Kidney tubule cell (primary cell): ENCODE data around the gene UNC5B.
"Not testable (repeated sequence)": the region's sequence is repeated elsewhere in the genome, so short reads cannot be mapped to it uniquely, and the experiment has no call there.

Experiments used
- DNase-seq: peaks from one replicate; pipeline ENCODE4 v3.0.0-alpha.2; 2018; ENCODE audit warnings: low spot score

The UNC5B gene

DNA sequence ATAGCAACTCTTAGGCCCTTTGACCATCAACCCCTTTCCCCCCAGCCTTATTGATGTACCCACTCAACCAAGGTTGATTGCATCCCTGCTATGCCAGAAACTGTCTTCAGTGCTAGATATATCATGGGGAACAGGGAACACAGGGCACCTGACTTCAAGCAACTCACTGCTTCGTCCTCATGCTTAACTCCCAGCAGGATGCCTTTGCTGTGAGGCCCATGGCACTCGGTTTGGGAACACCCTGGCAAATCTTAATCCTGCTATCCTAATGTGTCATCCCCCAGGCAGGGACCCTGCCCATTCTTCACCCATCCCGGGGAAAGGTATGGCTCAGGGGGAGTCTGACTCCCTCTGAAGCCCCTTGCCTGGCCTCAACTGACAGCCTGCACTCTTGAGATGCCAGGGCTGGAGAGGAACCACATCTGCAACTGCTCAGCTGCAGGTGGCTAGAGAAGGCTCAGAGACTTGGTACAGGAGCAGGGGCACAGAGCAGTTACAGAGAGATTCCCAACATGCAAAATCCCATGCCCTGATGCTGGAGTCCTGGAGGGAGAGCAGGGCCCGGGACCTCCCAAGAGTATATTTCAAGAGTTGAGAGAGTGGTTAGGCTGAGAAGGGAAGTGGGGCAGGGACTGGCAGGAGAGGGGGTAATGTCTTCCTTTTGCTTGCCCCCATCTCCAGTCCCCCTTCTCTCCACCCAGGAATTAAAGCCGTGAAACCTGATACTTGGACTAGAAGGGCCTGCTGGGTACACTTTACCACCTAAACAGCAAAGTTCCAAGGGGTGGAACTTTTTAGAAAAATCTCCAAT is 2.4 kb upstream of the UNC5B start:
- DNase-seq, result no peak

DNA sequence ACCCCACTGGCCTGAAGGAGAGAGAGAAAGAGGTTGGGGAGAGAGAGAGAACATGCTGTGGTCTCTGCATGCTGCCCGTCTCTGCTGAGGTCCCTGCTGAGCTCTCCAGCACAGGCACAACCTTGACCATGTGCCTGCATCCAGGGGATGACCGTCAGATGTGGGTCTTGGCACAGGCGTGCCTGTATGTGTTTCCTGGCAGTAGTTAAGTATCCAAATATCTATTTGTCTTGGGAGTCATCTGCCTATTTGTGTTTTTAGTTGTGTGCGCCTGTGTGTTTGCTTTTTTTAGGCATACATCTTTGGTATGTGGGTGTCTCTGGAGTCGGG is 1.9 kb upstream of the UNC5B start:
- DNase-seq, result no peak

DNA sequence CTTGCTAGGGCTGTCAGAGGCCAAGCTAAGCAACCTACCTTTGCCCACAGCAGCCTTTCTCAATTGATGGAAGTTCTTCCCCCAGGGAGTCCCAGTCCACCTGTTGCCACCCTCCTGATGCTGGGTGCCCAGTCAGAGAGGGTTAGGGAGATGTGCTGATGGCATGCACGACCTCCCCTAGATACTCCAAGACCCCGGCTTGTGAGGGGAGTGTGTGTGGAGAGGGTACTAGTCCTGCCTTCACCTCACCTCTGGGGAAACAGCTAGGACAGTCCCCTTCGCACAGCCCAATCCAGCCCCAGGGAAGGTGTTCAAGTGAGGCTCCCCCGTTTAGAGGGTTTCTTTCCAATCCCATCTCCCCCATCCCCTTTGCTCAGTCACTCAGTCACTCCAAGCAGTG is 1.3 kb upstream of the UNC5B start:
- DNase-seq, result no peak

DNA sequence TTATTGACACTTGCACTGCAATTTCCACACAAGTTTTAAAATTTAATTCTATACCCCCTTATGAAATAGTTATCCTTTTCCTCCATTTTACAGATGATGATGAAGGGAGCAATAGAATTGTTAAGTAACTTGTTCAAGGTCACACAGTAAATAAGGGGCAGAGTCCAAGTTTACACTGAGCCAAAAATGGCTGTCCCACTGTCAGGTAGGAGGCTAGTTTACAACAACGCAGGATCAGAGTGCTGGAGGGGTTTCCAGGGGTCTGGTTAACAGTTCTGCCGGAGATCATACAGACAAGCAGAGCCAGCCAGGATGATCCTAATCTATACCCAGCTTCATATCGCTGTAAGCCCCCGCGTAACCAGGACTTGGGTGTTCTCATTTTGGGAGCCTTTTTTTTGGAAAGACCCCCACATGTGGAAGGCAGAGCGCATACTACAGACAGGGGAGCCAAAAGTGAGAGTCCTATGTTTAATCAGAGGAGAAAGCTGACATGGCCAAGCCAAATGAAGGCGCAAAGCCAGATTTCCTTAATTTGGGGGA is 524 bp upstream of the UNC5B start:
- DNase-seq, result no peak

DNA sequence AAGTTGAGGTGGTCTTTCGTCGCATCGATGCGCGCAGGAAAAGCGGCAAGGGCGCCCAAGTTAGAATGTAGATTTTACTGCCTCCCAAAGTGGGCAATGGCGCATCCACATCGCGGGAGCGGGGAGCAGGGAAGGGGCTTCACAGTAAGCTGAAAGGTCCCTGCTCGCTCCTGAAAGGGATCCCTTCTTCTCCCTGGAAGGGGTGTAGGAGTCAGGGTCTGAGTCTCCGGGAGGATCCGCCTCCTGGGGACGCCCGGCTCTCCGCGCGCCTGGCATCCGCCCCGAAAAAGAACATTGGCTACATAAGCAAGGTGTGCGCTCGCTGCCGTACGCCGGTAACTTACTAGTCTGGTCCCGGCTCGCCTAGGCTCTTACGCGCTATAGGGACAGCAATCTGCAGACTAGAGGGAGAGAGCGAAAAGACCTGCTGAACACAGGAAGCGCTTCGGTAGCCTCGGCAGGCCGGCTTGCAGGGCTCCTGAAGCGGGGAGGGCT is 804 bp downstream of the UNC5B start:
- DNase-seq, result peak; percentile 82

DNA sequence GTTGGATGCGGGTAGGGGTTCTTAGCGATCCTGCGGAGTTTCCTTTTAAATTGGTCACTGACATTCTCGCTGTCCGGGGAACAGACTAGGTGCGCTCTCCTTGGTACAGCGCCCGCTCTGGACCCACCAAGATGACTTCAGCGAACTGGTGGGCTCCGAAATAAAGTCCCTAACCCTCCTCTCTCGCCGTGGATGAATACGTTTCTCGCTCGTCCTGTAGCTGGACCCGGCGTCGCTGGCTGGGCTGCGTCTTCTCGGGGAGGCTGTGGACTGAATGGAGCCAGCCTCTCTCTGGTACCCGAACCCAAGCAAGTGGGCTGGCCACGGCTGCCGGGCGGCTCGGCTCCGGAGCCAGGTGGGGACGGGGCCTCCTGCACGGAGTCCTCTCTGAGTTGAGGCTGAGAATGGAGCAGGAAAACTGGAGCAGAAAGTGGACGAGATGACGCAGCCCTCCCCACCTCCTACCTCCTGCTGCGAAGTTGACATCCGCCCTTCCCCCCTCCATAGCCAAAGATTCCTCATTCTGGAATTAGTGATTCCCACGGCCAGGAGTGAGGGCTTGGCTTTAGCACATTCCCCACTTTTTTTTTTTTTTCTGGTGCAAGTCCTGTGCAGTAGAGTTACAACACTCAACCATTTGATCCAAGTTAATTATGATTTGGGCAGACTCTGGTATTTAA is 1.5 kb downstream of the UNC5B start:
- peak; percentile 78 for DNase-seq

DNA sequence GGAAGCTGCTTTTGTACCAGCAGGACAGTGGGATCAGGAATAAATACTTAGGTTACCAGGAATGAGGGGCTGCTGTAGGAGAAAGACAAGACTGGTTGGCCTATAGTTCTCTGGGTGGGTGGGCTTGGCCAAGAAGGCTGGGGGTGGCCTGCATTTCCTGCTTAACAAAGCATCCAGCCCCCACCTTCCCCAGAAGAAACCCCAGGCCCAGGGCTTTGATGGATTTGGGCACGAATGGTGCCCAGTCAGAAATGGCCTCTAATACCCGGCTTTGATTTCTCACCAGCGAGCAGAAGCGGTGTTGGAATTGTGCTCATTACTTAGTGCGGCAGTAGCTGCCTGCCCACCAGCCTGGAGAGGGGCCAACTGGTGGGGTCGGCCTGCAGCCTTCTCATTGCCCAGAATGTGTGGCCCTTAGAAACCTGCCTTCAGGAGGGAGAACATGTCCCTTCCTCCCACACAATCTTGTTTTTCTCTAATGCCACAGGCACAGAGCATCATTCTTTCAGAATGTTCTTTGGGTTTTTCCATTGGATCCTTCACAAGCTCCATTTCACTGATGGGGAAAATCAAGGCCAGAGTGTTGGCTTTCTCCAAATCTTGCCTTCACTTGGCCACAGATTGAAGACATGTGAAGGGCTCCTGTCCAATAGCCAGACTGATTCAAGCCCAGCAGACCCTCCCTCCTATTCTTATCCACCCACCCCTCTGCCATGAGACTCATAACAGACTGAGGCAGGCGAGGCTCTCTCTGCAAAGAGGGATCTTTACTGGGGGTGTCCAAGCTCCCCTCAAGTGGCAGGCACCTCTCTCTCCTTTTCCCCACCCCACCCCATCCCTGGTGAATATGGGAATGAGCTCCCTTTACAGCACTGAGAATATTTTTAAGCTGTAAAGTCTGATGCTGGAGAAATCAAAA is 2.5 kb downstream of the UNC5B start:
- no peak for DNase-seq

DNA sequence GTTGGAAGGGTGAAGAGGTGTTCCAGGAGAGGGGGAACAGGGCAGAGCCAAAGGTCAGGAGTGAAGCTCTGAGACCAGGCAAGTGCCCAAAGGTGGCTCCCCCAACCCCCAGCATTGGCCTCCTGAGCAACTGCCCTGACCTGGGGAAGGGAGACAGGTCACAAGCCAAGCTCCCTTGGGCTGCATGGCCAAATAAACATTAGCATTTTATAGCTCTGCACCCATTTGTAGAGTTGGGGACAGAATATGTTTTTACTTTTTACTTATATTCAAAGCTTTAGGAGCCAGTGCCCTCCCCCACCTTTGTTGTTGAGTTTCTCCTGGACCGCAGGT is 4.0 kb downstream of the UNC5B start:
- DNase-seq, result no peak

DNA sequence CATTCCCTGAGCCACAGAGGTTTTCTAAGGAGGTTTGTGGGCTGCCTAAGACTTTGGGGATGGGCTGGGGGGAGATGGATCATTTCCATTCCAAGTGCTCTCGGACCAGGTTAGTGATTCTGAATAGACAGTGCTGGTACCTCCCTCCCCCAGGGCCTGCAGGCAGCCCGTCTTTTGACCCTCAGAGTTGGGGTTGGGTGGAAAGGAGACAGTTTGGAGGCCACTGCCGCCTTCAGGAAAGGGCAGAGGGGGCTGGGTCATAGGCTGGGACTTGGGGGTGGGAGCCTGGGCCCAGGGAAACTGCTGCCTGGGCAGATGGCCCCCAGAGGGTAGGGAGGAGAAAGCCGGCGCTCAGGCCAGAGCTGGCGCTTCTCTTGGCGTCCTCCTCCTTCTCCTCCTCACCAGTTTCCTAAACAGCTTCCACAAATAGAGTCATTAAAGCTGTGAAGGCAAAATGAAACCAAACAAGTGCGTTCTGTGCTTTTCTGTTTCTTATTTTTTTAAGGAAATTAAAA is 4.4 kb downstream of the UNC5B start:
- no peak for DNase-seq

DNA sequence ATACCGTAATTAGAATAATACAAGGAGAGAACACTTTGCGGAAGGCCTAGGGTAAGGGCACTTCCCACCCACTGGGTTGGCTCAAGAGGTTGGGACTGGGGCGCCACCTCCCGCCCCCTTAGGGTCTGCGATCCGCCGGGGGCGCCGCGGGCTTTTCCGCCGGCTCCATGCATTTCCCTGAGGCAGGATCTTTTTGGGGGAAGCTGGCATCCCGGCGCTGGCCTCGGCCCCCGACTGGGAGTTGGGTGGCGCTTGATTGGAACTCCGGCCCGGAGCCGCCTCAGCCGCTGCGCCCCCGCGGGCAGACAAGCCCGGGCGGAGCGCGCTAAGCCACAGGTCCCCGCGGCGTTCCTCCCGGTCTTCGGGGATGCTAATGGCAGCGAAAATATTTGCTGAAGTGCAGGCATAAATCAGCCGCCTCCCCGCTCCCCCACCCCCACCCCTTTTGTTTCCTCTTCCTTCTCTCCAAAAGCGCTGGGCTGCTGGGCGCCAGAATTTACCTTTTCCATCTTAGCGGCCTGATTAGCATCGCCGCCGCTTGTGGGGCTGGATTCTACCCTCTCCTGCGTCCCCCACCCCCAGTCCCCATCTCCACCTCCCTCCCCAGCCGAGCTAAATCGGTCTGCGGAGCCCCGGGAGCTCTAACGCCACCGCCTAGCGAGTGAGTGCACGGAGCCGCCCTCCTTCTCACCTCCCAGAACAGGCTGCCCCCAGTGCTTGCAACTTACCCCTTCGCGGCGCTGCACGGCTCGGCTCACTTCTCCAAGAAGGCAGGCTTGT is 5.1 kb downstream of the UNC5B start:
- DNase-seq, result peak; percentile 15

DNA sequence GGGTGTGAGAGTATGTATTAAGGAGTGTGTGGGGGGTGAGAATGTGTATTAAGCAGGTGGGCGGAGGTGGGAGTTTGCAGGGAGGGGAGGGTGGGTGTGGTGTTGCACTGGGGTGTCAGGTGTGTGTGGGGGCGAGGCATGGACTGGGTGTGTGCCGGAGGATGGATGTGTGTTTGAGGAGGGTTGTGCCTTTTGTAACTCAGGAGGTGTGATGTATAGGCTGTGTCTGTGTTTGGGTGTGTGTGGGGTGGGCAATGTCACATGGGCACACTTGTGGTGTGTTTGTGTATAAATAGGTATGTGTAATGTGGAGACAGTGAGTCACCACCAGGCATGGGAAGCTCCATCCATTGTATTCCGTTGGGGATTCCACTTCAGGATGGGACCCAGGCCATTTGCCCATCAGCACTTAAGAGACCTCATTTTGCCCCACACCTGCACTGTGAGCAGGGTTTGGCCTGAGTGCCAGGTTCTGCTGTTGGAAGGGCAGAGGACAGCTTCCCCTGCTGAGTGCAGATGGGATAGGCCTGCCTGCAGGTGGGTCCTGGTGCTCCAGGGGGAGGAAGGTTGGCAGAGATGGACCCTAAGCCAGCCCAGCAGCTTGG is 5.8 kb downstream of the UNC5B start:
- DNase-seq, result peak; percentile 42

DNA sequence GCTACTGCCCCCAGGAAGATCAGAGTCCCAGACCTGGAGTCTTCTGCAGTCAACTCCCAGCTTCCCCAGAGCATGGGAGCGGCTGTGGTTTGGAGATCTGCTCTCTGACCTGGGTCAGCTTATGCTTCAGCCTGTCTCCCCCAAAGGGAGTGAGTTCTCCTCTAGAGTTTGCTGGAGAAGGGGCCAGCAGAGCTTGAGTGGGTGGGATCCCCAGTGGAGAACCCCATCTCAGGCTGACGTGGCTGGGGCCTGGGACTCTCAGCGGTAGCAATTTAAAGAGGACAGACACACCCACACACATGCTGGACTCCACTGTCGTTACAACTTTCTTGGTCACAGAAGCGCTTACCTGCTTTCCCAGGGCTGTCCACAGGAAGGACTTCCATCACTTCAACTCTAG is 6.3 kb downstream of the UNC5B start:
- DNase-seq, result no peak

DNA sequence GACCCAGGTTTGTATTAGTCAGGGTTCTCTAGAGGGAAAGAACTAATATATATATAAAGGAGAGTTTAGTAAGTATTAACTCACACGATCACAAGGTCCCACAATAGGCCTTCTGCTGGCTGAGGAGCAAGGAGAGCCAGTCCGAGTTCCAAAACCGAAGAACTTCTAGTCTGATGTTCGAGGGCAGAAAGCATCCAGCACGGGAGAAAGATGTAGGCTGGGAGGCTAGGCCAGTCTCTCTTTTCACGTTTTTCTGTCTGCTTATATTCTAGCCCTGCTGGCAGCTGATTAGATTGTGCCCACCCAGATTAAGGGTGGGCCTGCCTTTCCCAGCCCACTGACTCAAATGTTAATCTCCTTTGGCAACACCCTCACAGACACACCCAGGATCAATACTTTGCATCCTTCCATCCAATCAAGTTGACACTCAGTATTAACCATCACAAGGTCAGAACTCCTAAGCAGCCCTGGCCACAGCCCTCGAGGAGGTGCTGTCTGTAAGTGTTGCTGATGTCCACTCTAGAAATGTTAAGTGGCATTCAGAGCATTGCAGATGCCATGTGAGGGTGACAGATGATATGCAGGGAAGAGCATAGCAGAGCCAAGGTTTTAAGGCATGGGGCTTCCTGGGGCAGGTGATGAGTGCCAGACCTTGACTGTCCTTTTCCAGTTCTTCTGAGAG is 7.0 kb downstream of the UNC5B start:
- DNase-seq, result not testable (repeated sequence)

DNA sequence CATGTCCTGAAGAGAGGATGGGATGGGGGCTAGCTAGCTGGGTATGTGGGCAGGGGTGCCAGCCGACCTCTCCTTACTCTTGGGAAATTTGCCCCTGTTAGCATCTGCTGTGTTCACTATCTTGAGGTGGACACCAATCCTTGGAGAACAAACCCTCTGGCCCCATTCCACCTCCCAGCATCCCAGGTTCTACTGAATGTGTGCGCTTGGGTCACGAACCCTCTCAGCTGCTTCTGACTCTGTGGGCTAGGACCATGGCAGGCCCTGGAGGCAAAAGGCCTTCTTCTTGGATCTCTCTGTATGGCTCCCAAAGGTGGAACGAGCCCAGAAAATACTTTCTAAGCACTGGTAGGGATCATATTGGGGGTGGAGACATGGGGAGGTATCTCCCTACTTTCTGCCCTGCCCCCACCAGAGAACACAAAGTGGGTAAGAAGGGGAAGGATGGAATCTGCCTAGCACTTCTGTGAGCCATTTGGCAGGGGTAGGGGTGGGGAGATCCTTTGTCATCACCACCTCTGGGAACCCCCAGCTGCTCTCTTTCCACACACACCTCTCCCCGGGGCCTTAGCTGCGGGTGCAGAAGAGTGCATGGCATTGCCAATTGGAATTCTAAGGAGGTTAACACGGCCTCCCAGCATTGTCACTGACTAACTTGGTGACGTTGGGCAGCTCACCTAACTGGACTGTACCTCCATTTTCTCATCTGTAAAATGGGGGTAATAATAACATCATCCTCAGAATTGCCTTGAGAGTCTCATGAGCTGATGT is 7.7 kb downstream of the UNC5B start:
- DNase-seq, result no peak

DNA sequence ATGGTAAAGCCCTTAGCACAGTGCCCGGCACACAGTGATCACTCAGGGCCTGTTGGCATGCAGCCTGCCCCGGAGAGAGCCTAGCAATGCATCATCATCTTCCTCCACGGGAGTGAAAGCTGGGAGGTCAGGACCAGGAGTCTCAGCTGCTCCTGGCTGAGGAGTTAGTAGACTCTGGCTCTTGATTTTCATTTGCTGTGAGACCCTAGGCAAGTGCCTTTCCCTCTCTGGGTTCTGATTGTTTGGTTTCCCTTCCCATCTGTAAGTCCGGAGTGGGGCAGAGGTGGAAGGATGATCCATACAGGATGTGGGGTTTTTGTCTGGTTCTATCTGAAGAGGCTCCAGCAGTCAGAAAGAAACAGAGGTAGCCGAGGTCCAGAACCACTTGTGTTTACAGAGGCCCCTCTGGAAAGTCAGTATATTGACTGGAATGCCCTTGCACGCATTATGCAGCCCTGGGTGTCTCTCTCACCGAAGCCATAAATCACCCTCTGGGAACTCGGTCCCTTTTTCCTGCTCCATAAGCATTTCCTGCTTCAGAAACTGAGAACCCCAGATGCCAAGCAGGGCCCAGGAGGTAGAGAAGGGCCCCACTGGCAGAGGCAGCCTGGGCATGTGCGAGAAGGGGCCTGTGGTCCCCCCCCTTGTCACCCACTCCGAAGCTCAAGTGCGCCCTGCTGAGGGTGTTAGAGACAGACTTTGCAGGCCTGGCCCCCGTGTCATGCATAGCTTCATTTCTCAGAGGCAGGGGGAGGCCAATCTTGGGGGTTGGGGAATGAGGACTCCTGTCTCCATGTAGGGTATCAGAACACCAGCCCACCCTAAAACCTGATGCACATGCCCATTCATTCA is 8.5 kb downstream of the UNC5B start:
- DNase-seq, result no peak

DNA sequence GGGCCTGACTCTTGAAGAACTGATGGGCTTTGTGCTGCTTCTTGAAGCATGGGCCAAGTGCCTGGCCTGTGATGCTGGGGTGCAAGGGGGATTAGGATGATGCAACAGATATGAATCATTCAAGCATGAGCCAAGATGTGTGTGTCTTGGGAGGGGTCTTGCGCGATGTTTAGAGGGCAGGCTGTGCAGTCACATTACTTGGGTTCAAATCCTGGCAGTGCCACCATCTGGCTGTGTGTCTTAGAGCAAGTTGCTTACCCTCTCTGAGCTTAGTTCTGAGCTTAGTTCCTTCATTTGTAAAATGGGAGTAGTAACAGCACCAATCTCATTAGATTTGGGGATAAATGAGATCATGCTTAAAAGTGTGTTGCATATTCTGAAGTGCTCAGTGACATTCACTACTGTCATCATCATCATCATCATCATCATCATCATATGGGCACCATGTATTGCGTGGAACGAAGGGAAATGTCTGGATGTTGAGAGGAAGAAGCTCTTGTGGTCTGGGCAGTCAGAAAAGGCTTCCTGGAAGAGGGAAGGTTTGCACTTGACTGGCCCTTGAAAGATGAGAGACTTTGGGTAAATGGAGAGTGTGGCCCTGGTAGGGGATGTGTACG is 9.3 kb downstream of the UNC5B start:
- no peak for DNase-seq

DNA sequence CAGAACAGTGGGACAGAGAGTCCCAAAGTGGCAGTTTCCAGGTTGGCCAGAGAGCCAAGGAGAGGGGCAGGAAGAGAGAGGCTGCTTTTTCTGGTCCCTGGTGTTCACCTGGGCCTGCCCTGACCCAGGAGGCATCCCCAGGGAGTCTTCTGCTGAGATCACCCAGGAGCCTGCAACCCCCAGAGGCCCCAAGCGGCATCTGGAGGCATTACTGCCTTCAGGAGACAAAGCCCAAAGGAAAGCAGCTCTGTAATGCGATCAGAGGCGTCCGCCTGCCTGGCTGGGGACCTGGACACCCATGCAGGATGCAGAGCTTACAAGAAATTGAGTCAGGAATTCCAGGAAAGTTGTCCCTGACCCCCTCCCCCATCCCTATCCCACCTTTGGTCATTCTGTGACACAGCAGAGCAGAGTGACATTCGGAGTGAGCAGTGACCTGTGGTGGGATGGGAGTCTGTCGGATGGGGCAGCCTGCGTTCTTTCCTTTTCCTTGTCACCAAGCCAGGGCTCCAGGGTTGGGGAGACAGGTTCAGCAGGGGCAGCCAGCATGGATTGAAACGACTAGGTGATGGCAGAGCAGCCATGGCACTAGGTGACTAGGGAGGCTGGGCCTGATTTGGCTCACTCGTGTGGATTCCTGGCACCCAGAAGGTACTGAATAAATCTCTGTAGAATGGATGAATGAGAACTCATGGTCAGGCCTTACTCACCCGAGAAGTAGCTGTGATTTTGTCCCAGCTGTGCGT is 10.4 kb downstream of the UNC5B start:
- DNase-seq, result peak; percentile 15
